ENCODE measurements around the gene GAMT.

DNA sequence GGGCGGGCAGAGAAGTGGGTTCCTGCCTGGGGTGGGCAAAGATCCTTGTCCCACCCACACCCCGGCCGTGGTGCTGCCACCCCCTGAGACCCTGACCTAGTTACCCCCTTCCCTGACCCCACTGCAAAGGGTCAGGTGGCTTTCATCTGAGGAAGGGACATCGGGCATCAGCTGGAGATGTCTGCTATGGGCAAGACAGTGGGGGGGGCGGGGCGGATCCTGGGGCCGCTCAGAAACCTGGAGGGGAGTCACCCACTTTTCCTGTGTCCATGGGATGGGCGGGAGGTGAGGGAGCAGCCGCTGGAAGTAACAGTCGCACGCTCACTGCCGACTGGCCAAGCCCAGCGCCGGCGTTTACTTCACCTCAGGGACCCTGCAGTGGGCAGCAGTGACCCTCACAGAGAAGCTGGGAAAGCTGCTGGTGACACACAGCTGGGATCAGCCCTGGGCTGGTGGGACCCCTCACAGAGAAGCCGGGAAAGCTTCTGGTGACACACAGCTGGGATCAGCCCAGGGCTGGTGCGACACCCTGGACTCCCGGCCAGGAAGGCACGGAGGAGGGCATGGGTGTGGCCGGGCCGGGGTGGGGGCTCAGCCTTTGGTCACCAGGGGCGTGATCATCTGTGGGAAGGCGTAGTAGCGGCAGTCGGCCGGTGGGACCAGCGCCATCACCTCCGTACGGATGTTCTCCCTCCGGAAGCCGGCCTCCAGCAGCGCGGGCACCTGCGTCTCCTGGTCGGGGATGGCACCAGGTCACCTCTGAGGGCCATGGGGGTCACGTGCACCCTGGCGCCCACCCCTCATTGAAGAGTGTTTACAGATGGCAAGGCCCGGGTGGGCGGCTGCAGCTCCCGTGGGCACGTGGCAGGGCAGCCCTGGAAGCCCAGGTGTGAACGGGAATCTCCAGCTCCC, 4.3 kb downstream of the GAMT start:
- TF ChIP-seq, protein P1, sequence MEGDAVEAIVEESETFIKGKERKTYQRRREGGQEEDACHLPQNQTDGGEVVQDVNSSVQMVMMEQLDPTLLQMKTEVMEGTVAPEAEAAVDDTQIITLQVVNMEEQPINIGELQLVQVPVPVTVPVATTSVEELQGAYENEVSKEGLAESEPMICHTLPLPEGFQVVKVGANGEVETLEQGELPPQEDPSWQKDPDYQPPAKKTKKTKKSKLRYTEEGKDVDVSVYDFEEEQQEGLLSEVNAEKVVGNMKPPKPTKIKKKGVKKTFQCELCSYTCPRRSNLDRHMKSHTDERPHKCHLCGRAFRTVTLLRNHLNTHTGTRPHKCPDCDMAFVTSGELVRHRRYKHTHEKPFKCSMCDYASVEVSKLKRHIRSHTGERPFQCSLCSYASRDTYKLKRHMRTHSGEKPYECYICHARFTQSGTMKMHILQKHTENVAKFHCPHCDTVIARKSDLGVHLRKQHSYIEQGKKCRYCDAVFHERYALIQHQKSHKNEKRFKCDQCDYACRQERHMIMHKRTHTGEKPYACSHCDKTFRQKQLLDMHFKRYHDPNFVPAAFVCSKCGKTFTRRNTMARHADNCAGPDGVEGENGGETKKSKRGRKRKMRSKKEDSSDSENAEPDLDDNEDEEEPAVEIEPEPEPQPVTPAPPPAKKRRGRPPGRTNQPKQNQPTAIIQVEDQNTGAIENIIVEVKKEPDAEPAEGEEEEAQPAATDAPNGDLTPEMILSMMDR (IDR thresholded peaks at IDR 0.05; ENCODE audit: extremely low read depth in 1 of 2, insufficient read depth in 1 of 2, low read depth in 1 of 2, low read length in 2 of 2), result no peak
- no peak for TF ChIP-seq POLR2A (IDR thresholded peaks at IDR 0.05; ENCODE audit: low read depth, low read length)
- TF ChIP-seq POLR2AphosphoS5 (IDR thresholded peaks at IDR 0.05; ENCODE audit: insufficient read depth, low read depth, low read length), result no peak
